ENCODE data around the gene ZMAT2.

GRCh38 chr5:140718266-140718592, 18.0 kb downstream of the ZMAT2 start:
- TF ChIP-seq CTCF (IDR thresholded peaks at IDR 0.05): no peak
- no peak for TF ChIP-seq POLR2A (IDR thresholded peaks at IDR 0.05)
- no peak for TF ChIP-seq POLR2AphosphoS5 (IDR thresholded peaks at IDR 0.05)
- TF ChIP-seq EP300 (IDR thresholded peaks at IDR 0.05): no peak

Measured in upper lobe of left lung (tissue), 4 donors.